A673 (cell line): Measurements from ENCODE around the gene C16orf46. TPM values are rescaled to one million over a fixed set of nuclear protein-coding genes. Genes with fewer than 3 reads are reported as not detected.
"Not testable (repeated sequence)": the region's sequence is repeated elsewhere in the genome, so short reads cannot be mapped to it uniquely, and the experiment has no call there.

ENCODE experiments used
- BruUV-seq: library from RNA; stranded (reverse); fragments of 400-500 nt; replicated peaks from 2 replicates; lab custom pipeline; 2021; lab: Mats Ljungman, UMichigan
- CTCF ChIA-PET: fragments of 300-600 bp; sonication (Branson Sonifier 250); formaldehyde crosslinking; loops from one replicate; lab custom pipeline; 2022; ENCODE audit warnings: antibody characterized with exemption; lab: Charles Lee
- POLR2A ChIA-PET: fragments of 300-600 bp; sonication (Branson Sonifier 250); formaldehyde crosslinking; loops from one replicate; lab custom pipeline; 2022; ENCODE audit warnings: antibody characterized with exemption; ENCODE audit not compliant: low non-redundant PET; lab: Charles Lee
- DNase-seq: peaks from one replicate; pipeline ENCODE4 v3.0.0-alpha.2; 2015; ENCODE audit warnings: low spot score
- H3K27ac ChIP-seq: fragments of 200-600 bp; sonication (generic); 2 replicates; pipeline ENCODE4 v1.5.1; 2016; ENCODE audit warnings: mixed run types, low read depth, mild to moderate bottlenecking, mixed read lengths, antibody characterized with exemption, low read length; ENCODE audit not compliant: poor library complexity, severe bottlenecking
- H3K27me3 ChIP-seq: fragments of 200-600 bp; sonication (generic); replicated peaks from 2 replicates; pipeline ENCODE4 v1.6.1; 2017; ENCODE audit warnings: mixed run types, low read depth, mild to moderate bottlenecking, mixed read lengths, antibody characterized with exemption, low read length; ENCODE audit not compliant: insufficient read depth, poor library complexity
- H3K36me3 ChIP-seq: fragments of 200-600 bp; sonication (generic); 2 replicates; pipeline ENCODE4 v1.6.1; 2016; ENCODE audit warnings: mixed run types, mild to moderate bottlenecking, mixed read lengths, antibody characterized with exemption, low read length; ENCODE audit not compliant: insufficient read depth, poor library complexity, severe bottlenecking
- H3K4me1 ChIP-seq: fragments of 200-600 bp; sonication (generic); 2 replicates; pipeline ENCODE4 v1.6.1; 2017; ENCODE audit warnings: mixed run types, mild to moderate bottlenecking, mixed read lengths, antibody characterized with exemption, low read length; ENCODE audit not compliant: insufficient read depth, poor library complexity, severe bottlenecking
- H3K4me3 ChIP-seq: fragments of 200-600 bp; sonication (generic); 2 replicates; pipeline ENCODE4 v1.5.1; 2016; ENCODE audit warnings: low read depth, mixed run types, mild to moderate bottlenecking, mixed read lengths, low read length; ENCODE audit not compliant: poor library complexity, severe bottlenecking
- H3K9me3 ChIP-seq: fragments of 200-600 bp; sonication (generic); 2 replicates; pipeline ENCODE4 v1.6.1; 2016; ENCODE audit warnings: mixed run types, low read depth, mild to moderate bottlenecking, mixed read lengths, antibody characterized with exemption, low read length; ENCODE audit not compliant: poor library complexity, severe bottlenecking
- EZH2 ChIP-seq: fragments of 200-600 bp; sonication (generic); IDR thresholded peaks from 2 replicates; pipeline ENCODE4 v1.6.1; 2017; ENCODE audit warnings: borderline replicate concordance, low read depth, mild to moderate bottlenecking, mixed read lengths, antibody characterized with exemption, low read length; ENCODE audit not compliant: poor library complexity, severe bottlenecking
- intact Hi-C: fragments of 100-400 bp; cut with micrococcal nuclease; formaldehyde crosslinking; loops from one replicate; pipeline ENCODE4 v1.10.0; 2022; ENCODE audit not compliant: unreplicated experiment
- total RNA-seq: library from RNA; stranded (reverse); gene quantifications from 2 replicates; pipeline ENCODE4 v1.2.3, GENCODE V29; 2021
- TF ChIP-seq, protein P1 (sequence below): fragments of 300-800, 200-600 bp; sonication (generic); conservative IDR thresholded peaks from 2 replicates; pipeline ENCODE4 v1.5.1; 2017; ENCODE audit warnings: low read depth, mild to moderate bottlenecking, antibody characterized with exemption, low read length, moderate library complexity, mixed read lengths

The C16orf46 gene
- total RNA-seq, 1 experiment from 2014 or later: 0.21 TPM

DNA sequence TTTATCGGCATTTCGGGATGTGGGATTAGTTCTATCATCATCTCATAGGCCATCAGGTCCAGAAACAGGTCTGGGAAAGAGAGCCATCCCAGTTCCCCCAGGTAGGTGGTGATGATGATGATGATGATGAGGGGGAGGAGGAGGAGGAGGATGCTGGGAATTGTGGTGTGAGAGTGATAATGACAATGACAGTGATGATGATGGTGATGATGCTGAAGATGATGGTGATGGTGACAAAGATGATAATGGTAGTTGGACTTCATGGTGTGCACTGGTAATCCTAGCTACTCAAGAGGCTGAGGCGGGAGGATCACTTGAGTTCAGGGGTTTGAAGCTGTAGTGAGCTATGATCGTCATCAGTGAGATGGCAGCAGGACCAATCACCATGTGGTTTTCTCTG lies 35.4 kb upstream of the C16orf46 start:
- ChIA-PET POLR2A (no interaction called here), CTCF (no interaction called here)
- BruUV-seq: no TSS peak

DNA sequence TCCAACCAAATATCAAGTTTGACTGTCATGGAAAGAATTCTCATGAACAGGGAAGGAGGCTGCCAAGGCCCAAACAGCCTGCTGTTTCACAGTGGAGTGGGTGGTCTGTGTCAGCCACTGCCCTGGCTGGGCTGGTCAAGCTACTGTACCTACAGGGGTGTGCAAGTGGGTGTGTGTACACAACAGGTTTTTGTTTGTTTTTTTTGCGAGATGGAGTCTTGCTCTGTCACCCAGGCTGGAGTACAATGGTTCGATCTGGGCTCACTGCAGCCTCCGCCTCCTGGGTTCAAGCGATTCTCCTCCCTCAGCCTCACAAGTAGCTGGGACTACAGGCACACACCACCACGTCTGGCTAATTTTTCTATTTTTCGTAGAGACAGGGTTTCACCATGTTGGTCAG lies 32.2 kb upstream of the C16orf46 start:
- H3K27ac ChIP-seq, CTCF ChIA-PET, DNase-seq, H3K9me3 ChIP-seq, H3K36me3 ChIP-seq, H3K4me1 ChIP-seq, BruUV-seq, POLR2A ChIA-PET, H3K27me3 ChIP-seq, H3K4me3 ChIP-seq, intact Hi-C loops: not testable (repeated sequence)

More for the DNA sequence above, 35.4 kb upstream of the C16orf46 start:
- Histone ChIP-seq H3K27me3 (no peaks in the 10 kb centered on the region), H3K4me1 (no peaks in the 10 kb centered on the region), H3K36me3 (no peaks in the 10 kb centered on the region), H3K4me3 (no peak overlapping the region), H3K27ac (no peak overlapping the region), H3K9me3 (no peaks in the 10 kb centered on the region)
- TF ChIP-seq EZH2: no peak
- TF ChIP-seq, protein P1, sequence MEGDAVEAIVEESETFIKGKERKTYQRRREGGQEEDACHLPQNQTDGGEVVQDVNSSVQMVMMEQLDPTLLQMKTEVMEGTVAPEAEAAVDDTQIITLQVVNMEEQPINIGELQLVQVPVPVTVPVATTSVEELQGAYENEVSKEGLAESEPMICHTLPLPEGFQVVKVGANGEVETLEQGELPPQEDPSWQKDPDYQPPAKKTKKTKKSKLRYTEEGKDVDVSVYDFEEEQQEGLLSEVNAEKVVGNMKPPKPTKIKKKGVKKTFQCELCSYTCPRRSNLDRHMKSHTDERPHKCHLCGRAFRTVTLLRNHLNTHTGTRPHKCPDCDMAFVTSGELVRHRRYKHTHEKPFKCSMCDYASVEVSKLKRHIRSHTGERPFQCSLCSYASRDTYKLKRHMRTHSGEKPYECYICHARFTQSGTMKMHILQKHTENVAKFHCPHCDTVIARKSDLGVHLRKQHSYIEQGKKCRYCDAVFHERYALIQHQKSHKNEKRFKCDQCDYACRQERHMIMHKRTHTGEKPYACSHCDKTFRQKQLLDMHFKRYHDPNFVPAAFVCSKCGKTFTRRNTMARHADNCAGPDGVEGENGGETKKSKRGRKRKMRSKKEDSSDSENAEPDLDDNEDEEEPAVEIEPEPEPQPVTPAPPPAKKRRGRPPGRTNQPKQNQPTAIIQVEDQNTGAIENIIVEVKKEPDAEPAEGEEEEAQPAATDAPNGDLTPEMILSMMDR: no peak
- DNase-seq: no peak
- intact Hi-C loops: no loop called here

DNA sequence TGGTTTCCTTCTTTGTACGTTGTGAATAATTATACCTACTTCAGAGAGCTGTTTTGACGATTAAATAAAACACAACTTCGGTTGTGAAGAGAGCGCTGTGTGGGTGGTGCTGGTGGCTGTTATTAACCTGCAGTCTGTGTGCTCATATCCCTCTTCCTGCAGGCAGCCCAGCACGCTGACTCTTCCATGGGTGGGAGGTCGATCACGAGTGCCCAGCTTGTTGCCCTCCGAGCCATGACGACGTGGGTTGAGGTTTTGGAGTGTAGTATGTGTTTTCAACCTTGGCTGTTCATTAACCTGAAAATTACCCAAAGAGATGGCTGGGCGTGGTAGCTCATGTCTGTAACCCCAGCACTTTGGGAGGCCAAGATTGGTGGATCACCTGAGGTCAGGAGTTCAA lies 30.5 kb upstream of the C16orf46 start:
- intact Hi-C loops: no loop called here
- no peak overlapping the region for H3K27ac ChIP-seq

More for the DNA sequence above, 30.5 kb upstream of the C16orf46 start:
- no peak for TF ChIP-seq EZH2
- TF ChIP-seq, protein P1: no peak
- Histone ChIP-seq H3K4me1 (no peaks in the 10 kb centered on the region), H3K9me3 (no peaks in the 10 kb centered on the region), H3K27me3 (no peaks in the 10 kb centered on the region), H3K36me3 (no peaks in the 10 kb centered on the region), H3K4me3 (no peak overlapping the region)
- BruUV-seq: no TSS peak
- ChIA-PET POLR2A (no interaction called here), CTCF (no interaction called here)
- no peak for DNase-seq
